Right lobe of liver (tissue), 4 donors: ENCODE data around the gene CYP2E1.
"Not testable (repeated sequence)": the region's sequence is repeated elsewhere in the genome, so short reads cannot be mapped to it uniquely, and the experiment has no call there.

Experiments
- POLR2A ChIP-seq: fragments of 450-650 bp; IDR thresholded peaks from one replicate; pipeline ENCODE4 v1.6.1; 2017; ENCODE audit warnings: antibody characterized with exemption, mild to moderate bottlenecking
- TF ChIP-seq, protein P1 (sequence below), 4 donors: fragments of 200-600 bp in 3 of 4; fragments of 450-650 bp in 1 of 4; IDR thresholded peaks; one replicate each; pipeline versions ENCODE4 v1.5.1 to v1.8.0; 2016 to 2022; ENCODE audit warnings: antibody characterized with exemption in 4 of 4, mild to moderate bottlenecking in 2 of 4
- donor health status: DM: no; HTN: no; CAD: no.
- donor health status: DM: no; HTN: no; CAD: no.
- donor health status: DM: no; HTN: yes; CAD: no.

DNA sequence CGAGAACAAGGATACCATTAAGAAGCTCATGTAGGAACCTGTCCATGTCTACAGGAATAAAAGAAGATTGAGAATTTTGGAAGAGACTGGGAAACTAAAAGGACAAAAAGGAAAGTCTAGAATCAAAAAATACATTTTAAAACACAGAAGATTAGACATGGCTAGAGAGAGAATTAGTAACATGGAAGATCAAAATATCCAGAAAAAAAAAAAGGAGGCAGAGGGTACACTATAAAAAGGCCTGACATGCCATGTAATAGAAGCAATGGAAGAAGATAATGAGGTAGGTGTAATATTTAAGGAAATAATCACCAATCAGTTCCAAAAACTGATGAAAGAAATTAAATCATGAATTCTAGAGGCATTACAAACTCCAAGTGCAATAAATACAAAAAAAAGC, 46.3 kb downstream of the CYP2E1 start:
- TF ChIP-seq, protein P1, sequence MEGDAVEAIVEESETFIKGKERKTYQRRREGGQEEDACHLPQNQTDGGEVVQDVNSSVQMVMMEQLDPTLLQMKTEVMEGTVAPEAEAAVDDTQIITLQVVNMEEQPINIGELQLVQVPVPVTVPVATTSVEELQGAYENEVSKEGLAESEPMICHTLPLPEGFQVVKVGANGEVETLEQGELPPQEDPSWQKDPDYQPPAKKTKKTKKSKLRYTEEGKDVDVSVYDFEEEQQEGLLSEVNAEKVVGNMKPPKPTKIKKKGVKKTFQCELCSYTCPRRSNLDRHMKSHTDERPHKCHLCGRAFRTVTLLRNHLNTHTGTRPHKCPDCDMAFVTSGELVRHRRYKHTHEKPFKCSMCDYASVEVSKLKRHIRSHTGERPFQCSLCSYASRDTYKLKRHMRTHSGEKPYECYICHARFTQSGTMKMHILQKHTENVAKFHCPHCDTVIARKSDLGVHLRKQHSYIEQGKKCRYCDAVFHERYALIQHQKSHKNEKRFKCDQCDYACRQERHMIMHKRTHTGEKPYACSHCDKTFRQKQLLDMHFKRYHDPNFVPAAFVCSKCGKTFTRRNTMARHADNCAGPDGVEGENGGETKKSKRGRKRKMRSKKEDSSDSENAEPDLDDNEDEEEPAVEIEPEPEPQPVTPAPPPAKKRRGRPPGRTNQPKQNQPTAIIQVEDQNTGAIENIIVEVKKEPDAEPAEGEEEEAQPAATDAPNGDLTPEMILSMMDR (IDR thresholded peaks at IDR 0.05) = not testable (repeated sequence)
- not testable (repeated sequence) for TF ChIP-seq POLR2A
